GM21526 (cell line): Measurements from ENCODE around the gene SYMPK.

Experiments
- ATAC-seq: cut with Tn5 transposase; IDR thresholded peaks from one replicate; pipeline ENCODE4 v1.9.1; 2021; ENCODE audit warnings: moderate library complexity; ENCODE audit not compliant: unreplicated experiment, low FRiP score

SYMPK gene

DNA sequence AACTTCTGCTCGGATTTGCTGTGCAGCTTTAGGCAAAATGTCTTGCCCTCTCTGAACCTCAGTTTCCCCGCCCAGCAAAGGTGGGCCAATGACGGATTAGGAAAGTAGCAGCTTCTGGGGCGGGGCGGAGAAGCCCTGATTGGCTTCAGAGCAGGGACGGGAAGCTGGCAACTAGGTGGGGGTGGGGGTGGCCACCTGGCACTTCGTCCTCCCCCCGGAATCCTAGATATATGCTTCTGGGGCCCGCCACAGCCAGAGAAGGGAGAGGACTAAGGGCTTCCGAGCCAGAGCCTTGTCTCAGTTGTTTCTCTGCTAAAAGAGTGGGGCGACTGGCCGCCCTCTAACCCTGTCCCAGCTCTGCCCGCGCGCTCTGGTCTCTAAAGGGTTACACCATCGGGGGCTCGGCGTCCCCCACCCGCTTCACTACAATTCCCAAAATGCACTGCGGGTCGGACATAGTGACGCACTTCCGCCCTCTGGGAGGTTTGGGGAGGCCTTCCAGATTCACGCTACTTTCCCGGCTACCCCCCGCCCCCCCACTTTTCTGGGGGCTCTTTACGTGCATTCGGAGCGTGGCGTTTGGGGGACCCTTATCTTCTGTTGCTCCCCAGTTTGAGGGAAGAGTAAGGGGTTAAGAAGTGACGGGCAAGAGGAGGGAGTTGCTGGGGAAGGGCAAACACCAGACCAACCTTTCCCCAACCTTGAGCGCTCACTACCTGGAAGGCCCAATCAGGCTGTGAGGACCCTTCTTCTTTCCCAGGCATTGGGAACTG lies 23.7 kb upstream of the SYMPK start:
- ATAC-seq: peak; percentile 46

DNA sequence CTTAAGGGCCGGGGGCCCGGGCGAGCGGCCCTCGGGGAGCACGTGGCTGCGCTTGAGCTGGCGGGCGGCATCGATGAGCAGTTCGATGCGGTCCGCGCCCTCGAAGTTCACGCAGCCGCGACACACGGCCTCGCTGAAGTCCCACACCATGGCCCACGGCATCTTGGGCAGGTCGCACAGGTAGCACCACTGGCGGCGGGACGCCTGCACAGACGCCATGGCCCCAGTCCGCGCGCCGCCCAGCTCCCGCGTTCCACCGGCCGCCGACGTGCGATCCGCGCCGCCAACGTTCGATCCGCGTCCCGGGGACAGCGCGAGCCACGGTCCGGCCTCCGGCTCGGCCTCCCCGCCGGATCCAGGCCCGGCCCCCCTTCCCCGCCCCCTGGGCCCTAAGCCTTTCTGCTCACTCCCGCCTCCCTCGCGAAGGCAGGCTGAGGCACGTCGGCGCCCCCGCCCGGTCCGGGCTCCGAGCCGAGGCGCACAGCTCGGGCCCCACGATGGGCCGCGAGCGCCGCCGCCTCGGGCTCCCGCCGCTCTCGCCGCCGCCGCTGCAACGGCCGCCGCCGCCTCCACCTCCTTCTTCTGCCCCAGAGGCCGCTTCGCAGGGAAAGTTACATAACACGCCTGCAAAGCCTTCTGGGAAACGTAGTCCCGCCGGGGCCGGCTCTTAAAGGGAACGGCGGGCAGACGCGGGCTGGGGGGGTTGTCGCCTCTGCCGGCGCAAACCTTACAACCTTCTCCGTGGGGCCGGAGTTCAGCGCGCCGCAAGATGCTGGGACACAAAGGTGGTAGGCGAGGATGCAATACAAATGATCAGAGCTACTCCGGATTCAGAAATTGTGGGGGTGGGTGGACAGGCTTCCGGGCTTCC lies 22.8 kb upstream of the SYMPK start, which contains the start of gene IRF2BP1:
TSS of gene IRF2BP1 (minus strand) at position 586 of the 871 bp plus-strand sequence. CDS start at position 219, 367 bp downstream.
- ATAC-seq: peak; percentile 45

GRCh38 chr19:45884682-45885555 lies 22.0 kb upstream of the SYMPK start:
- ATAC-seq: no peak

GRCh38 chr19:45883881-45884681 lies 21.1 kb upstream of the SYMPK start:
- ATAC-seq: no peak

GRCh38 chr19:45883586-45883880 lies 20.6 kb upstream of the SYMPK start:
- no peak for ATAC-seq

DNA sequence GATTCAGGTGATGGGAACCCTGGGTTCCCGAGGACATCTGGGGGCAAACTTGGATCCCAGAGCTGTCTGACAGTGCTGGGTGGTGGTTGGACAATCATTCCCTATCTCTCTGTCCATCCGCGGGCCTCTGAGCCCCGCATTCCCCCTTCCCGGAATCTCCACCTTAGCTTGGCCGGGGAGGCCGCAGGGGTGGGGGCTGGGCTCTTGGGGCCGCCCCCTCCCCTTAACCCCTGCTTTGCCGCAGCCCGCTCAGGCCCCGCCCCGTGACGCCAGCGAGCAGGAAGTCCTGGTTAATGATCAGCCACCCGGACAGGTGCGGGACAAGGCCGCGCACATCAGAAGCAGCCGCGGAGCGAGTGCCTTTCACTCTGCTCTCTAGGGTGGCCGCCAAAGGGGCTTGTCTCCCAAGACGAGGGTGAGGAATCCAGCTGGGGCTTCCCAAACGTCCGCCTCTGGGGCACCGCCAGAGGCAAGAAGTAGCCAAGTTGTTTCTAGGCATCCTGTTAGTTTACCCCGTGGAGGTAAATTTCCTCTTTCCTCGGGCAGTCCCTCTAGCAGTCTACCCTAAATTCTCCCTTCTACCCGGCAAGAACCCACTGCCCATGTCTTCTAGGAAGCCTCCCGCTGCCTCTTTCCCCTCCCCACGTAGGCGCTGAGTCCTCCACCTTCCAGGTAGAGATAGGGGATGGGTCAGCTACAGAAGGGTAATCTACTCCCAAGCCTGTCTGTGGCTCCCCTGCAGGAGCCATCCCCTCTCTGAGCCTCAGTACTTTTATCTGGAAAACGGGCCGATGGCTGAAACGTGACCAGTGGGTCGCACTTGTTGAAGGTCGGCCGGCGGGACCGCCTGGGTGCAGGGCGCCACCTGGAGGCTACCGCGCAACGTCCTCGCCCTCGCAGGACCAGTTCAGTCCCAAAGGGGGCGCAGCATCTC lies 20.0 kb upstream of the SYMPK start:
- ATAC-seq: no peak

- no peak for ATAC-seq
Measured at GRCh38 chr19:45881909-45882528, 19.1 kb upstream of the SYMPK start.

DNA sequence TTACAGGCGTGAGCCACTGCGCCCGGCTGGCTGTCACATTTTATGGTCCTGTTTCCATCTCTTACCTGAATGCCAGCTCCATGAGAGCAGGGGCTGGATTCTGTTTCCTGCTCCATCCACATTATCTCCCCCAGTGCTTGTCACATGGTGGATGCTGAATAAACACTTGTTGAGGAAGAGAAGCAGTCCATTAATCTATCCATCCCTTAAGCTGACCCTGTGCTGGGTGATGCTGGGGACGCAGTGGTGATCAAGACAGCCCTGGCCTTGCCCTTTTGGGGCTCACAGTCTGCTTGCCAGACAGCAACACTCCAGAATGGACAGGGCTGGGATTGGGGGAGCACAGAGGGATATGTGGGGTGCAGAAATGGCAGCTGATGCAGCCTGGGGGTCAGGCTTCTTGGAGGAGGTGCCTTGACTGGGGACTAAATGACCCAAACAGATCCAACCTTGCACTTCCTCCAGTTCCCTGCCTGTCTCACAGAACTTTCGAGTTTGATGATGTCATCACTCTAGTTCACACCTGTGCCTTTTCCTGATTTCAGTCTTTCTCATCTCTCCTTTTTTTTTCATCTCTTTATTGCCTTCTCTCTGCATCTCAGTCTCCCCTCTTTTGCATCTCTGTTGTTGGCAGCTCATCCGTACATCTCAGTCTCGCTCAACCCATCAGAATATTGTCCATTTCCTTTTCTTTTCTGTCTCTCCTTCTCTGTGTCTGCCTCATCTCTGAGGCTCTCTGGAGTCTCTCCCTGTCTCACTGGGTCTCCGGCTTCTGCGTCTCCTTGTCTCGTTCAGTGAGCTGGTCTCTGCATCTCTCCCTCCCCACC lies 18.3 kb upstream of the SYMPK start:
- no peak for ATAC-seq

- ATAC-seq: no peak
Measured at GRCh38 chr19:45879971-45880370, 17.0 kb upstream of the SYMPK start.

DNA sequence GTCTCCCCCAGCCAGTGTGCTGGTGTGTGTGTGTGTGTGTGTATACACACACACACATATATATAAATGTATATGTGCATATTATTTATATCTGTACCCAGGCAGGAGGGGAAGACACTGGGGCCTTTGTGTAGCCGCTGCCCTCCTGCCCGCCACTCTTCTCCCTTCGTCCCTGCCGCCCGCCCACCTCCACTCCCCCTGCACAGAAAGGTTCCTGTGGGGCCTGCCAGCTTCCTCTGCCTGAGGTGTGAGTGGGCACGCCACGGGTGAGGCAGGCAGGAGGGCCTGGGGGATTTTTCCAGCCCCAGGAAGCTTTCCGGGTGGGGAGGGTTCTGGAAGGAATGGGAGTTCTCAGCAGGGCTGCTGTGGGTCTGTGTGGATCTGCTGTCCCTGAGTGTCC lies 16.1 kb upstream of the SYMPK start:
- ATAC-seq: no peak

DNA sequence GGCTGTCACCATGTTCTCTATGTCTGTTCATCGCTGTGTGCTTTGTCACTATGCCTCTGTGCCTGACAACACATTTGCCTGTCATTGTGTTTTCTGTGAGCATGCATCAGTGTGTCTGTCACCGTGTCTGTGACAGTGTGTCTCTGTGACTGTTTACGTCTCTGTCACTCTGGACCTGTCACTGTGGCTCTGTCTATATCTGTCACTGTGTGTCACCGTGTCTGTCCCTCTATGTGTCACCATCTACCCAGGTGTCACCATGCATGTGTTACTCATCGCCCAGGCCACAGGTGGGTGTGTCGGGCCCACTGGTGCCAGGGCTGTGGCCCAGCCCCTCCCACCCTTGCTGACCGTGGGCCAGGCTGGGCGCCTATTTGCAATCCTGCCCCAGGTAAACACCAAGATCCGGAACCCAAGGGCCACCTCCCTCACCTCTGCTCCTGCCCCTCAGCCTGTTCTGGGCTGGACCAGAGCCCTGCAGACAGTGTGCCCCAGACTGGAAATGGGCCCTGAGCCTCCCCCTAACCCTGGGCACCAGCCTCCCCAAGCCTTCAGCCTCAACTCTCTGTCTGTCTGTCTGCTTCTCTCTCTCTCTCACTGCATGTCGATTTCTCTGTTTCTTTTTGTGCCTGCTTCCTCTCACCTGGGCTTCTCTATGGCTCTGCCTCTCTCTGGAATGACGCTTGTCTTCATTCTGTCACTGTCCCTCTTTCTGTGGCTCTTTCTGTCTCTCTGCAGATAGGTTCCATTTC lies 15.3 kb upstream of the SYMPK start:
- ATAC-seq: no peak

GRCh38 chr19:45876411-45877197 lies 13.7 kb upstream of the SYMPK start:
- no peak for ATAC-seq

GRCh38 chr19:45876161-45876410 lies 13.1 kb upstream of the SYMPK start:
- ATAC-seq: no peak

GRCh38 chr19:45874620-45874966 lies 11.6 kb upstream of the SYMPK start:
- no peak for ATAC-seq

GRCh38 chr19:45873219-45873772 lies 10.3 kb upstream of the SYMPK start:
- no peak for ATAC-seq
